Peyer's patch (tissue), 4 donors: ENCODE data around the gene SLC6A18.

Experiments
- CTCF ChIP-seq, 6 experiments: fragments of 450-650 bp in 4 of 6; fragments of 200-600 bp in 2 of 6; sonication (generic) in 1 of 6; IDR thresholded peaks; one replicate each; pipeline ENCODE4 v1.5.1; 2017 to 2019; ENCODE audit warnings: antibody characterized with exemption in 6 of 6, mild to moderate bottlenecking in 3 of 6, moderate library complexity in 1 of 6
- POLR2A ChIP-seq, 2 donors: fragments of 450-650 bp; IDR thresholded peaks; one replicate each; pipeline ENCODE4 v1.5.1; 2017; ENCODE audit warnings: antibody characterized with exemption in 2 of 2, mild to moderate bottlenecking in 2 of 2, moderate library complexity in 2 of 2

- TF ChIP-seq CTCF (IDR thresholded peaks at IDR 0.05): no peak
- TF ChIP-seq POLR2A (IDR thresholded peaks at IDR 0.05): no peak
These were observed 40.6 kb downstream of the SLC6A18 start for GRCh38 chr5:1265461-1266455.
